Tibial nerve (tissue), 4 donors: ENCODE measurements around the gene ANO2. TPM values are rescaled to one million over a fixed set of nuclear protein-coding genes. Genes with fewer than 3 reads are reported as not detected.

ENCODE experiments used
- DNase-seq, 2 donors: peaks; one replicate each; pipeline ENCODE4 v3.0.0-alpha.2; 2019; ENCODE audit warnings: low spot score in 2 of 2
- H3K27ac ChIP-seq, 4 donors: fragments of 200-600 bp; sonication (generic) in 3 of 4; one replicate each; pipeline ENCODE4 v1.5.1; 2017 to 2019; ENCODE audit warnings: mild to moderate bottlenecking in 1 of 4
- H3K27me3 ChIP-seq, 2 donors: fragments of 200-600 bp; sonication (generic) in 1 of 2; one replicate each; pipeline versions ENCODE4 v1.5.1 to v1.6.0; 2017 to 2019
- H3K36me3 ChIP-seq, 3 donors: fragments of 200-600 bp; sonication (generic); one replicate each; pipeline ENCODE4 v1.5.1; 2018 to 2019
- H3K4me1 ChIP-seq, 4 donors: fragments of 200-600 bp; sonication (generic) in 3 of 4; one replicate each; pipeline ENCODE4 v1.5.1; 2017 to 2019
- H3K4me3 ChIP-seq, 4 donors: fragments of 200-600 bp; sonication (generic) in 3 of 4; one replicate each; pipeline ENCODE4 v1.5.1; 2017 to 2019; ENCODE audit warnings: mild to moderate bottlenecking in 1 of 4, moderate library complexity in 1 of 4
- H3K9me3 ChIP-seq, 4 donors: fragments of 200-600 bp; sonication (generic) in 3 of 4; one replicate each; pipeline ENCODE4 v1.5.1; 2017 to 2019
- CTCF ChIP-seq, 5 experiments: fragments of 200-600 bp in 3 of 5; fragments of 450-650 bp in 2 of 5; sonication (generic) in 3 of 5; IDR thresholded peaks; one replicate each; pipeline ENCODE4 v1.5.1; 2016 to 2019; ENCODE audit warnings: antibody characterized with exemption in 5 of 5, mild to moderate bottlenecking in 3 of 5, moderate library complexity in 2 of 5
- EP300 ChIP-seq, 2 donors: sonication (generic); formaldehyde crosslinking; IDR thresholded peaks; one replicate each; pipeline ENCODE4 v1.6.1; 2017; ENCODE audit warnings: antibody characterized with exemption in 2 of 2, mild to moderate bottlenecking in 1 of 2
- POLR2A ChIP-seq, 2 donors: fragments of 450-650 bp; IDR thresholded peaks; one replicate each; pipeline ENCODE4 v1.6.1; 2017; ENCODE audit warnings: antibody characterized with exemption in 2 of 2, mild to moderate bottlenecking in 2 of 2, moderate library complexity in 2 of 2
- WGBS, 2 donors: methylation state at CpG; one replicate each; pipeline ENCODE4 v1.1.5; 2018; 5-methylcytosine and 5-hydroxymethylcytosine counted together
- total RNA-seq, 4 donors: library from RNA; depleted of rRNA; stranded (reverse); fragments of >200 nt; gene quantifications; one replicate each; pipeline ENCODE4 v1.1.0, GENCODE V29; 2016

Gene ANO2
- total RNA-seq, 4 donors from 2014 or later = 13.8 to 23.2 (median 21.3) TPM

GRCh38 chr12:5907807-5908206 is 37.3 kb downstream of the ANO2 start:
- no peak for TF ChIP-seq CTCF (IDR thresholded peaks at IDR 0.05)
- TF ChIP-seq POLR2A (IDR thresholded peaks at IDR 0.05) = no peak
- TF ChIP-seq EP300 (IDR thresholded peaks at IDR 0.05) = no peak
- H3K4me1 ChIP-seq = no peaks in the 10 kb centered on the region
- no peaks in the 10 kb centered on the region for H3K27me3 ChIP-seq
- no peak overlapping the region for H3K4me3 ChIP-seq
- H3K36me3 ChIP-seq = no peaks in the 10 kb centered on the region
- no peak for DNase-seq
- peaks cover 0 to 7% (median 0%) of the 10 kb centered on the region in 4 donors for H3K9me3 ChIP-seq
- no peak overlapping the region for H3K27ac ChIP-seq
- 68 to 73% methylated on average over 5 to 6 of the region's 10 CpGs for WGBS, 2 donors

GRCh38 chr12:5905757-5906156 is 39.3 kb downstream of the ANO2 start:
- H3K4me3 ChIP-seq = no peak overlapping the region
- no peak overlapping the region for H3K27ac ChIP-seq
- WGBS, 2 donors = 83 to 94% methylated on average over 4 of the region's 4 CpGs
- no peak for TF ChIP-seq CTCF (IDR thresholded peaks at IDR 0.05)
- no peak for TF ChIP-seq EP300 (IDR thresholded peaks at IDR 0.05)
- TF ChIP-seq POLR2A (IDR thresholded peaks at IDR 0.05) = no peak
- peaks cover 0 to 7% (median 0%) of the 10 kb centered on the region in 4 donors for H3K9me3 ChIP-seq
- H3K4me1 ChIP-seq = no peaks in the 10 kb centered on the region
- H3K27me3 ChIP-seq = no peaks in the 10 kb centered on the region
- no peak for DNase-seq
- H3K36me3 ChIP-seq = no peaks in the 10 kb centered on the region

GRCh38 chr12:5904969-5905368 is 40.1 kb downstream of the ANO2 start:
- WGBS, 2 donors = 71 to 75% methylated on average over 6 of the region's 6 CpGs
- H3K27me3 ChIP-seq = no peaks in the 10 kb centered on the region
- H3K36me3 ChIP-seq = no peaks in the 10 kb centered on the region
- no peaks in the 10 kb centered on the region for H3K4me1 ChIP-seq
- peaks cover 0 to 7% (median 0%) of the 10 kb centered on the region in 4 donors for H3K9me3 ChIP-seq
- TF ChIP-seq EP300 (IDR thresholded peaks at IDR 0.05) = no peak
- no peak for TF ChIP-seq CTCF (IDR thresholded peaks at IDR 0.05)
- no peak for TF ChIP-seq POLR2A (IDR thresholded peaks at IDR 0.05)
- no peak overlapping the region for H3K4me3 ChIP-seq
- H3K27ac ChIP-seq = no peak overlapping the region
- no peak for DNase-seq

- no peaks in the 10 kb centered on the region for H3K4me1 ChIP-seq
- H3K4me3 ChIP-seq = no peak overlapping the region
- no peaks in the 10 kb centered on the region for H3K36me3 ChIP-seq
- WGBS, 2 donors = 76 to 79% methylated on average over 11 of the region's 11 CpGs
- no peak for TF ChIP-seq EP300 (IDR thresholded peaks at IDR 0.05)
- TF ChIP-seq CTCF (IDR thresholded peaks at IDR 0.05) = no peak
- no peak for TF ChIP-seq POLR2A (IDR thresholded peaks at IDR 0.05)
- no peaks in the 10 kb centered on the region for H3K27me3 ChIP-seq
- H3K27ac ChIP-seq = no peak overlapping the region
- no peak for DNase-seq
- H3K9me3 ChIP-seq = peaks cover 0 to 7% (median 0%) of the 10 kb centered on the region in 4 donors
These were observed 40.6 kb downstream of the ANO2 start for GRCh38 chr12:5904441-5904840.

- no peaks in the 10 kb centered on the region for H3K27me3 ChIP-seq
- no peak for TF ChIP-seq CTCF (IDR thresholded peaks at IDR 0.05)
- no peak for TF ChIP-seq EP300 (IDR thresholded peaks at IDR 0.05)
- TF ChIP-seq POLR2A (IDR thresholded peaks at IDR 0.05) = no peak
- DNase-seq = no peak
- 91% methylated on average over 2 of the region's 2 CpGs for WGBS, 2 donors
- peaks cover 0 to 11% (median 0%) of the 10 kb centered on the region in 4 donors for H3K9me3 ChIP-seq
- H3K27ac ChIP-seq = no peak overlapping the region
- H3K4me1 ChIP-seq = no peaks in the 10 kb centered on the region
- no peaks in the 10 kb centered on the region for H3K36me3 ChIP-seq
- no peak overlapping the region for H3K4me3 ChIP-seq
These were observed 42.3 kb downstream of the ANO2 start for GRCh38 chr12:5902736-5903135.
